Vagina (tissue), 2 donors: ENCODE measurements around the gene MYH7B.

Experiments
- POLR2A ChIP-seq, 2 donors: fragments of 450-650 bp; IDR thresholded peaks; one replicate each; pipeline ENCODE4 v1.6.1; 2017; ENCODE audit warnings: antibody characterized with exemption in 2 of 2, mild to moderate bottlenecking in 2 of 2, moderate library complexity in 2 of 2
- POLR2AphosphoS5 ChIP-seq, 2 donors: sonication (generic); formaldehyde crosslinking; IDR thresholded peaks; one replicate each; pipeline ENCODE4 v1.9.0; 2017; ENCODE audit warnings: antibody characterized with exemption in 2 of 2, mild to moderate bottlenecking in 2 of 2, low read depth in 1 of 2; ENCODE audit not compliant: insufficient read depth in 1 of 2
- TF ChIP-seq, protein P1 (sequence below), 3 experiments: fragments of 450-650 bp in 2 of 3; fragments of 200-600 bp in 1 of 3; sonication (generic) in 1 of 3; IDR thresholded peaks; one replicate each; pipeline ENCODE4 v1.5.1; 2017 to 2019; ENCODE audit warnings: antibody characterized with exemption in 3 of 3, mild to moderate bottlenecking in 2 of 3, moderate library complexity in 2 of 3

GRCh38 chr20:34923414-34923813, 32.3 kb upstream of the MYH7B start:
- TF ChIP-seq, protein P1, sequence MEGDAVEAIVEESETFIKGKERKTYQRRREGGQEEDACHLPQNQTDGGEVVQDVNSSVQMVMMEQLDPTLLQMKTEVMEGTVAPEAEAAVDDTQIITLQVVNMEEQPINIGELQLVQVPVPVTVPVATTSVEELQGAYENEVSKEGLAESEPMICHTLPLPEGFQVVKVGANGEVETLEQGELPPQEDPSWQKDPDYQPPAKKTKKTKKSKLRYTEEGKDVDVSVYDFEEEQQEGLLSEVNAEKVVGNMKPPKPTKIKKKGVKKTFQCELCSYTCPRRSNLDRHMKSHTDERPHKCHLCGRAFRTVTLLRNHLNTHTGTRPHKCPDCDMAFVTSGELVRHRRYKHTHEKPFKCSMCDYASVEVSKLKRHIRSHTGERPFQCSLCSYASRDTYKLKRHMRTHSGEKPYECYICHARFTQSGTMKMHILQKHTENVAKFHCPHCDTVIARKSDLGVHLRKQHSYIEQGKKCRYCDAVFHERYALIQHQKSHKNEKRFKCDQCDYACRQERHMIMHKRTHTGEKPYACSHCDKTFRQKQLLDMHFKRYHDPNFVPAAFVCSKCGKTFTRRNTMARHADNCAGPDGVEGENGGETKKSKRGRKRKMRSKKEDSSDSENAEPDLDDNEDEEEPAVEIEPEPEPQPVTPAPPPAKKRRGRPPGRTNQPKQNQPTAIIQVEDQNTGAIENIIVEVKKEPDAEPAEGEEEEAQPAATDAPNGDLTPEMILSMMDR (IDR thresholded peaks at IDR 0.05), result no peak
- TF ChIP-seq POLR2AphosphoS5 (IDR thresholded peaks at IDR 0.05; ENCODE audit: insufficient read depth in 1 of 2, low read depth in 1 of 2) (no peak), POLR2A (IDR thresholded peaks at IDR 0.05) (no peak)
